Measurements from ENCODE around the gene BRIP1. TPM values are rescaled to one million over a fixed set of nuclear protein-coding genes. Genes with fewer than 3 reads are reported as not detected.
"Not testable (repeated sequence)": the region's sequence is repeated elsewhere in the genome, so short reads cannot be mapped to it uniquely, and the experiment has no call there.

The BRIP1 gene
- total RNA-seq, 1 donor from 2014 or later, result 6.4 TPM

DNA sequence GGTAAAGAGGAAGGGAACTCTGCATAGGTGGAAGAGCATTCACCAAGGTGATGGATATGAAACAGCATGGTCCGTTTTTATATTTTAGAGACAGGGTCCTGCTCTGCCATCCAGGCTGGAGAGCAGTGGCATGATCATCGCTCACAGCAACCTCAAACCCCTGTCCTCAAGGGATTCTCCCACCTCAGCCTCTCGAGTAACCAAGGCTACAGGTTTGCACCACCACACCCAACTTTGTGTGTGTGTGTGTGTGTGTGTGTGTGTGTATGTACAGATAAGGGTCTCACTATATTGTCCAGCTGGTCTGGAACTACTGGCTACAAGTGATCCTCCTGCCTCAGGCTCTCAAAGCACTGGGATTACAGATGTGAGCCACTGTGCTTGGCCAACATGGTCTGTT, 194.8 kb downstream of the BRIP1 start:
- H3K4me3 ChIP-seq (ENCODE audit: insufficient read depth, low read depth, low read length), result no peak overlapping the region
- H3K9ac ChIP-seq (ENCODE audit: low read length), result no peak overlapping the region
- FAIRE-seq (no peak), DNase-seq (ENCODE audit: low read depth) (no peak)
- no peak overlapping the region for H3K27ac ChIP-seq (ENCODE audit: low read depth, low read length)
- Mint-ChIP-seq H3K9me3 (ENCODE audit: unreplicated experiment) (peaks cover 2% of the 10 kb centered on the region), H3K27ac (ENCODE audit: unreplicated experiment) (no peak overlapping the region), H3K4me3 (ENCODE audit: unreplicated experiment) (no peak overlapping the region), H3K4me1 (ENCODE audit: low read depth, unreplicated experiment) (no peaks in the 10 kb centered on the region), H3K36me3 (ENCODE audit: low read depth, unreplicated experiment) (peaks cover 1% of the 10 kb centered on the region), H3K27me3 (ENCODE audit: low read depth, unreplicated experiment) (no peaks in the 10 kb centered on the region)
- H2AFZ ChIP-seq (ENCODE audit: low read depth, low read length), result no peak overlapping the region
- H3K9me3 ChIP-seq (ENCODE audit: insufficient read depth, low read depth, low read length), result no peaks in the 10 kb centered on the region
- no peaks in the 10 kb centered on the region for H4K20me1 ChIP-seq (ENCODE audit: insufficient read depth, low read length)
- TF ChIP-seq CTCF (IDR thresholded peaks at IDR 0.05; ENCODE audit: insufficient read depth, low read depth, low read length), result no peak
- TF ChIP-seq EZH2 (IDR thresholded peaks at IDR 0.05; ENCODE audit: insufficient read depth, low read length), result no peak
- no peaks in the 10 kb centered on the region for H3K79me2 ChIP-seq (ENCODE audit: insufficient read depth, low read length)
- H3K4me2 ChIP-seq (ENCODE audit: low read length), result no peak overlapping the region
- no peaks in the 10 kb centered on the region for H3K27me3 ChIP-seq (ENCODE audit: insufficient read depth, low read length)
- no peaks in the 10 kb centered on the region for H3K4me1 ChIP-seq (ENCODE audit: insufficient read depth, low read length)
- H3K36me3 ChIP-seq (ENCODE audit: insufficient read depth, low read length), result no peaks in the 10 kb centered on the region

DNA sequence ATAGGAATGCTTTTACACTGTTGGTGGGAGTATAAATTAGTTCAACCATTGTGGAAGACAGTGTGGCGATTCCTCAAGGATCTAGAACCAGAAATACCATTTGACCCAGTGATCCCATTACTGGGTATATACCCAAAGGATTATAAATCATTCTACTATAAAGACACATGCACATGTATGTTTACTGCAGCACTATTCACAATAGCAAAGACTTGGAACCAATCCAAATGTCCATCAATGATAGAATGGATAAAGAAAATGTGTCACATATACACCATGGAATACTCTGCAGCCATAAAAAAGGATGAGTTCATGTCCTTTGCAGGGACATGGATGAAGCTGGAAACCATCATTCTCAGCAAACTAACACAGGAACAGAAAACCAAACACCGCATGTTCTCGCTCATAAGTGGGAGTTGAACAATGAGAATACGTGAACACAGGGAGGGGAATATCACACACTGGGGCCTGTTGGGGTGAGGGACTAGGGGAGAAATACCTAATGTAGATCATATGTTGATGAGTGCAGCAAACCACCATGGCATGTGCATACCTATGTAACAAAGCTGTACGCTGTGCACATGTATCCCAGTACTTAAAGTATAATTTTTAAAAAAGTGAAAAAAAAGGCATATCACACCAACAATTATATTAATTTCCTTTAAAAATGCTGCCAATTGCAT, 196.8 kb downstream of the BRIP1 start:
- H3K9me3 ChIP-seq (ENCODE audit: insufficient read depth, low read depth, low read length); H3K27ac Mint-ChIP-seq (ENCODE audit: unreplicated experiment); H3K4me2 ChIP-seq (ENCODE audit: low read length); H3K9me3 Mint-ChIP-seq (ENCODE audit: unreplicated experiment); H2AFZ ChIP-seq (ENCODE audit: low read depth, low read length); H3K27ac ChIP-seq (ENCODE audit: low read depth, low read length); H3K27me3 Mint-ChIP-seq (ENCODE audit: low read depth, unreplicated experiment); DNase-seq (ENCODE audit: low read depth); H3K27me3 ChIP-seq (ENCODE audit: insufficient read depth, low read length); H4K20me1 ChIP-seq (ENCODE audit: insufficient read depth, low read length); H3K36me3 ChIP-seq (ENCODE audit: insufficient read depth, low read length); H3K36me3 Mint-ChIP-seq (ENCODE audit: low read depth, unreplicated experiment); H3K4me3 ChIP-seq (ENCODE audit: insufficient read depth, low read depth, low read length); H3K79me2 ChIP-seq (ENCODE audit: insufficient read depth, low read length); H3K4me3 Mint-ChIP-seq (ENCODE audit: unreplicated experiment); H3K9ac ChIP-seq (ENCODE audit: low read length); FAIRE-seq; H3K4me1 ChIP-seq (ENCODE audit: insufficient read depth, low read length); H3K4me1 Mint-ChIP-seq (ENCODE audit: low read depth, unreplicated experiment): not testable (repeated sequence)

DNA sequence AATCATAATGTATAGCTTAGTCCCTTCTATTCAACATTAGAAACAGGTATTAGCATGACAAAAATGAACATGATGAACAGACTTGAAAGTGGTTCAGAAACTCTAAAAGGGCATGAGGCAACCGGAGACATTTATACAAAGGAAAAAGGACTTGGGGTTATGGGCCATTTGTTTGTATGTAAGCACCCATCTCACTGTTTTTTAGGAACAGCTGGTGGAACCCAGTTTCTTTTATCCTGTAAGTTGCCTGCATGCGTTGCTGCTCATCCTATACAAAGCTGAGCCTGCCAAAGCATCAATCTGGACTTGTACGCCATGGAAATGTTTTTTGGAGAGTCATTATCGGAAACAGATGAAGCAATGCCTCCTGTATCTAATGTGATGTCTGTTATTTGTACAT, 200.0 kb downstream of the BRIP1 start:
- Histone ChIP-seq H3K9ac (ENCODE audit: low read length) (no peak overlapping the region), H3K79me2 (ENCODE audit: insufficient read depth, low read length) (no peaks in the 10 kb centered on the region), H4K20me1 (ENCODE audit: insufficient read depth, low read length) (no peaks in the 10 kb centered on the region), H3K9me3 (ENCODE audit: insufficient read depth, low read depth, low read length) (no peaks in the 10 kb centered on the region), H3K4me2 (ENCODE audit: low read length) (no peak overlapping the region), H3K27me3 (ENCODE audit: insufficient read depth, low read length) (no peaks in the 10 kb centered on the region), H2AFZ (ENCODE audit: low read depth, low read length) (no peak overlapping the region), H3K4me1 (ENCODE audit: insufficient read depth, low read length) (no peaks in the 10 kb centered on the region), H3K36me3 (ENCODE audit: insufficient read depth, low read length) (no peaks in the 10 kb centered on the region), H3K27ac (ENCODE audit: low read depth, low read length) (no peak overlapping the region), H3K4me3 (ENCODE audit: insufficient read depth, low read depth, low read length) (no peak overlapping the region)
- Mint-ChIP-seq H3K9me3 (ENCODE audit: unreplicated experiment) (peaks cover 2% of the 10 kb centered on the region), H3K4me1 (ENCODE audit: low read depth, unreplicated experiment) (no peaks in the 10 kb centered on the region), H3K36me3 (ENCODE audit: low read depth, unreplicated experiment) (peaks cover 1% of the 10 kb centered on the region), H3K27me3 (ENCODE audit: low read depth, unreplicated experiment) (peaks cover 3% of the 10 kb centered on the region), H3K27ac (ENCODE audit: unreplicated experiment) (no peak overlapping the region), H3K4me3 (ENCODE audit: unreplicated experiment) (no peak overlapping the region)
- FAIRE-seq (no peak), DNase-seq (ENCODE audit: low read depth) (no peak)
- TF ChIP-seq EZH2 (IDR thresholded peaks at IDR 0.05; ENCODE audit: insufficient read depth, low read length), result no peak
- no peak for TF ChIP-seq CTCF (IDR thresholded peaks at IDR 0.05; ENCODE audit: insufficient read depth, low read depth, low read length)
